K562 (cell line): ENCODE measurements around the gene ARID3A. TPM values are rescaled to one million over a fixed set of nuclear protein-coding genes. Genes with fewer than 3 reads are reported as not detected.

Source experiments
- ATF7 ChIP-seq: fragments of 450-650 bp; IDR thresholded peaks from 2 replicates; pipeline ENCODE4 v1.7.1; 2014; ENCODE audit warnings: mild to moderate bottlenecking, moderate library complexity
- BRD9 ChIP-seq: fragments of 450-650 bp; IDR thresholded peaks from 2 replicates; pipeline ENCODE4 v1.6.1; 2018; ENCODE audit warnings: low read depth; ENCODE audit not compliant: partially characterized antibody
- CBFB ChIP-seq: sonication (generic); formaldehyde crosslinking; IDR thresholded peaks from 2 replicates; pipeline ENCODE4 v1.4.0; 2020; ENCODE audit warnings: mild to moderate bottlenecking, missing genetic modification reagents
- DPF2 ChIP-seq: fragments of 450-650 bp; IDR thresholded peaks from 2 replicates; pipeline ENCODE4 v1.6.1; 2016
- FOXM1 ChIP-seq, 2 experiments: fragments of 450-650 bp in 1 of 2; sonication (generic) in 1 of 2; formaldehyde crosslinking in 1 of 2; IDR thresholded peaks; 2 replicates each; pipeline versions ENCODE4 v1.6.1 to v1.9.0; 2017 to 2022; ENCODE audit warnings: low read depth in 2 of 2, mild to moderate bottlenecking in 2 of 2, missing genetic modification reagents in 1 of 2, moderate library complexity in 1 of 2
- KAT7 ChIP-seq: sonication (generic); formaldehyde crosslinking; IDR thresholded peaks from 2 replicates; pipeline ENCODE4 v1.8.0; 2022; ENCODE audit warnings: missing genetic modification reagents, mild to moderate bottlenecking, borderline replicate concordance
- KDM4B ChIP-seq, 2 experiments: fragments of 450-650 bp in 1 of 2; sonication (generic) in 1 of 2; IDR thresholded peaks; 2 replicates each; pipeline ENCODE4 v1.6.1; 2016 to 2017; ENCODE audit warnings: borderline replicate concordance in 2 of 2, antibody characterized with exemption in 1 of 2, low read depth in 1 of 2, mild to moderate bottlenecking in 1 of 2
- MYBL2 ChIP-seq, 2 experiments: fragments of 450-650 bp in 1 of 2; sonication (generic) in 1 of 2; formaldehyde crosslinking in 1 of 2; IDR thresholded peaks; 2 replicates each; pipeline versions ENCODE4 v1.6.1 to v1.8.1; 2017 to 2022; ENCODE audit warnings: borderline replicate concordance in 1 of 2, inconsistent platforms in 1 of 2, low read depth in 1 of 2, mild to moderate bottlenecking in 1 of 2, missing genetic modification reagents in 1 of 2, moderate library complexity in 1 of 2
- RFX1 ChIP-seq: fragments of 450-650 bp; IDR thresholded peaks from 2 replicates; pipeline ENCODE4 v1.6.1; 2016; ENCODE audit warnings: mild to moderate bottlenecking, moderate library complexity
- SAFB ChIP-seq: fragments of 200-400 bp; formaldehyde crosslinking; IDR thresholded peaks from 2 replicates; pipeline ENCODE4 v1.6.1; 2017; ENCODE audit warnings: low read depth, low read length, borderline replicate concordance
- SAFB2 ChIP-seq: fragments of 200-400 bp; formaldehyde crosslinking; IDR thresholded peaks from 2 replicates; pipeline ENCODE4 v1.6.1; 2018; ENCODE audit warnings: borderline replicate concordance, low read length, low read depth, moderate library complexity; ENCODE audit not compliant: severe bottlenecking
- SFPQ ChIP-seq: fragments of 200-400 bp; formaldehyde crosslinking; IDR thresholded peaks from 2 replicates; pipeline ENCODE4 v1.6.1; 2017; ENCODE audit warnings: mild to moderate bottlenecking, low read depth, low read length, moderate library complexity
- THRB ChIP-seq: fragments of 450-650 bp; formaldehyde crosslinking; conservative IDR thresholded peaks from 2 replicates; pipeline ENCODE4 v1.4.0; 2022; ENCODE audit warnings: mild to moderate bottlenecking, missing genetic modification characterization
- ZNF282 ChIP-seq: sonication (generic); formaldehyde crosslinking; IDR thresholded peaks from 2 replicates; pipeline ENCODE4 v1.8.1; 2023; ENCODE audit warnings: missing genetic modification reagents
- ZNF3 ChIP-seq: fragments of 250-450 bp; sonication (Bioruptor Pico); IDR thresholded peaks from 2 replicates; pipeline ENCODE4 v1.5.0; 2021; ENCODE audit warnings: mild to moderate bottlenecking, moderate library complexity
- ZNF668 ChIP-seq: fragments of 250-450 bp; sonication (Bioruptor Pico); IDR thresholded peaks from 2 replicates; pipeline ENCODE4 v1.8.0; 2022; ENCODE audit warnings: mild to moderate bottlenecking, inconsistent platforms
- polyA plus RNA-seq, 8 experiments: library from polyadenylated mRNA; depleted of rRNA in 4 of 8; stranded (reverse) in 5 of 8; unstranded in 3 of 8; fragments of >200 nt; fragmentation: Nextera tagmentation in 2 of 8; fragmentation: Illumina TruSeq in 1 of 8; extraction: Ambion mirVana in 2 of 8; extraction: Trizol in 1 of 8; gene quantifications; 2 replicates each; pipeline versions ENCODE4 v1.2.1 to v1.2.3, GENCODE V29; 2011 to 2014; ENCODE audit warnings: inconsistent platforms in 1 of 8, missing spikeins in 1 of 8
- total RNA-seq, 7 experiments: library from RNA; depleted of rRNA in 6 of 7; stranded (reverse); fragments of >200 nt in 6 of 7; fragmentation: Illumina TruSeq in 2 of 7; extraction: Trizol in 2 of 7; gene quantifications; 2 replicates each; pipeline versions ENCODE4 v1.2.1 to v1.2.3, GENCODE V29; 2011 to 2021; ENCODE audit warnings: low replicate concordance in 1 of 7
- TF ChIP-seq, protein P1 (sequence below): sonication (generic); formaldehyde crosslinking; IDR thresholded peaks from 2 replicates; pipeline ENCODE4 v1.8.1; 2023; ENCODE audit warnings: mild to moderate bottlenecking, missing genetic modification reagents
- TF ChIP-seq, protein P2 (sequence below): fragments of 450-650 bp; IDR thresholded peaks from 2 replicates; pipeline ENCODE4 v1.7.1; 2018; ENCODE audit warnings: mild to moderate bottlenecking, low read depth; ENCODE audit not compliant: partially characterized antibody

ARID3A gene
- total and polyA plus RNA-seq, 9 of the 15 experiments (the other 6 are each of a cell fraction or from before 2014, with no cell fraction given): 1.4 to 118 (median 31.2) TPM

GRCh38 chr19:913080-913748, 12.6 kb upstream of the ARID3A start, which contains the start of gene R3HDM4 (continued):
- TF ChIP-seq KDM4B (IDR thresholded peaks at IDR 0.05; ENCODE audit: borderline replicate concordance in 2 of 2, low read depth in 1 of 2): no peak
- no peak for TF ChIP-seq MYBL2 (IDR thresholded peaks at IDR 0.05; ENCODE audit: low read depth)
- no peak for TF ChIP-seq MYBL2 (CRISPR knock-in tag; IDR thresholded peaks at IDR 0.05; ENCODE audit: borderline replicate concordance)
- TF ChIP-seq SFPQ: no peak
- TF ChIP-seq ZNF668 (CRISPR knock-in tag): no peak
- no peak for TF ChIP-seq ZNF3 (CRISPR knock-in tag)
- TF ChIP-seq SAFB2: no peak
- no peak for TF ChIP-seq BRD9
- no peak for TF ChIP-seq FOXM1 (IDR thresholded peaks at IDR 0.05; ENCODE audit: low read depth)
- TF ChIP-seq FOXM1 (CRISPR knock-in tag; IDR thresholded peaks at IDR 0.05; ENCODE audit: low read depth): no peak
- TF ChIP-seq, protein P1, sequence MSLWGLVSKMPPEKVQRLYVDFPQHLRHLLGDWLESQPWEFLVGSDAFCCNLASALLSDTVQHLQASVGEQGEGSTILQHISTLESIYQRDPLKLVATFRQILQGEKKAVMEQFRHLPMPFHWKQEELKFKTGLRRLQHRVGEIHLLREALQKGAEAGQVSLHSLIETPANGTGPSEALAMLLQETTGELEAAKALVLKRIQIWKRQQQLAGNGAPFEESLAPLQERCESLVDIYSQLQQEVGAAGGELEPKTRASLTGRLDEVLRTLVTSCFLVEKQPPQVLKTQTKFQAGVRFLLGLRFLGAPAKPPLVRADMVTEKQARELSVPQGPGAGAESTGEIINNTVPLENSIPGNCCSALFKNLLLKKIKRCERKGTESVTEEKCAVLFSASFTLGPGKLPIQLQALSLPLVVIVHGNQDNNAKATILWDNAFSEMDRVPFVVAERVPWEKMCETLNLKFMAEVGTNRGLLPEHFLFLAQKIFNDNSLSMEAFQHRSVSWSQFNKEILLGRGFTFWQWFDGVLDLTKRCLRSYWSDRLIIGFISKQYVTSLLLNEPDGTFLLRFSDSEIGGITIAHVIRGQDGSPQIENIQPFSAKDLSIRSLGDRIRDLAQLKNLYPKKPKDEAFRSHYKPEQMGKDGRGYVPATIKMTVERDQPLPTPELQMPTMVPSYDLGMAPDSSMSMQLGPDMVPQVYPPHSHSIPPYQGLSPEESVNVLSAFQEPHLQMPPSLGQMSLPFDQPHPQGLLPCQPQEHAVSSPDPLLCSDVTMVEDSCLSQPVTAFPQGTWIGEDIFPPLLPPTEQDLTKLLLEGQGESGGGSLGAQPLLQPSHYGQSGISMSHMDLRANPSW (CRISPR knock-in tag): no peak
- no peak for TF ChIP-seq CBFB
- no peak for TF ChIP-seq DPF2
- no peak for TF ChIP-seq RFX1
- TF ChIP-seq THRB (CRISPR knock-in tag): no peak
- TF ChIP-seq, protein P2, sequence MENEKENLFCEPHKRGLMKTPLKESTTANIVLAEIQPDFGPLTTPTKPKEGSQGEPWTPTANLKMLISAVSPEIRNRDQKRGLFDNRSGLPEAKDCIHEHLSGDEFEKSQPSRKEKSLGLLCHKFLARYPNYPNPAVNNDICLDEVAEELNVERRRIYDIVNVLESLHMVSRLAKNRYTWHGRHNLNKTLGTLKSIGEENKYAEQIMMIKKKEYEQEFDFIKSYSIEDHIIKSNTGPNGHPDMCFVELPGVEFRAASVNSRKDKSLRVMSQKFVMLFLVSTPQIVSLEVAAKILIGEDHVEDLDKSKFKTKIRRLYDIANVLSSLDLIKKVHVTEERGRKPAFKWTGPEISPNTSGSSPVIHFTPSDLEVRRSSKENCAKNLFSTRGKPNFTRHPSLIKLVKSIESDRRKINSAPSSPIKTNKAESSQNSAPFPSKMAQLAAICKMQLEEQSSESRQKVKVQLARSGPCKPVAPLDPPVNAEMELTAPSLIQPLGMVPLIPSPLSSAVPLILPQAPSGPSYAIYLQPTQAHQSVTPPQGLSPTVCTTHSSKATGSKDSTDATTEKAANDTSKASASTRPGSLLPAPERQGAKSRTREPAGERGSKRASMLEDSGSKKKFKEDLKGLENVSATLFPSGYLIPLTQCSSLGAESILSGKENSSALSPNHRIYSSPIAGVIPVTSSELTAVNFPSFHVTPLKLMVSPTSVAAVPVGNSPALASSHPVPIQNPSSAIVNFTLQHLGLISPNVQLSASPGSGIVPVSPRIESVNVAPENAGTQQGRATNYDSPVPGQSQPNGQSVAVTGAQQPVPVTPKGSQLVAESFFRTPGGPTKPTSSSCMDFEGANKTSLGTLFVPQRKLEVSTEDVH: no peak
- TF ChIP-seq KAT7 (CRISPR knock-in tag): no peak
- no peak for TF ChIP-seq ZNF282
- TF ChIP-seq SAFB: no peak
- TF ChIP-seq ATF7: no peak
